ENCODE data around the gene HDAC7.

GRCh38 chr12:47789712-47790489 is 29.8 kb downstream of the HDAC7 start:
- no peak for TF ChIP-seq CTCF (IDR thresholded peaks at IDR 0.05)
- no peak for TF ChIP-seq POLR2AphosphoS5 (IDR thresholded peaks at IDR 0.05)
- TF ChIP-seq POLR2A (IDR thresholded peaks at IDR 0.05; ENCODE audit: low read depth): no peak
- TF ChIP-seq EP300 (IDR thresholded peaks at IDR 0.05): no peak

Data from esophagus muscularis mucosa (tissue), 4 donors.